GM12892 (cell line): Measurements from ENCODE around the gene XYLT1.

Experiments used
- POLR2A ChIP-seq: IDR thresholded peaks from 2 replicates; pipeline ENCODE4 v1.6.1; 2011; ENCODE audit warnings: low read depth, low read length, control low read depth
- POLR2AphosphoS5 ChIP-seq: IDR thresholded peaks from 2 replicates; pipeline ENCODE4 v1.6.1; 2011; ENCODE audit warnings: low read depth, low read length, control low read depth
- TAF1 ChIP-seq: IDR thresholded peaks from 2 replicates; pipeline ENCODE4 v1.6.1; 2011; ENCODE audit warnings: low read depth, mild to moderate bottlenecking, control low read depth, low read length, borderline replicate concordance

- no peak for TF ChIP-seq POLR2A
- no peak for TF ChIP-seq POLR2AphosphoS5
- no peak for TF ChIP-seq TAF1
Measured at GRCh38 chr16:17471719-17472461, 1.1 kb upstream of the XYLT1 start.
